ENCODE measurements around the gene CNTN4. TPM values are rescaled to one million over a fixed set of nuclear protein-coding genes. Genes with fewer than 3 reads are reported as not detected.

Gene CNTN4
- total RNA-seq, 3 donors from 2014 or later = 6.6 to 16.7 (median 16.7) TPM

- intact Hi-C loops (cut with DNase I; ENCODE audit: low total_unique reads) = no loop called here
These were observed 578.8 kb downstream of the CNTN4 start for GRCh38 chr3:2677501-2677900.

GRCh38 chr3:2680236-2680635 lies 581.6 kb downstream of the CNTN4 start:
- H3K4me1 ChIP-seq = no peaks in the 10 kb centered on the region
- H3K4me3 ChIP-seq = no peak overlapping the region
- H3K27me3 ChIP-seq = no peaks in the 10 kb centered on the region
- H3K9me3 ChIP-seq = no peaks in the 10 kb centered on the region
- TF ChIP-seq POLR2A (IDR thresholded peaks at IDR 0.05) = no peak
- TF ChIP-seq CTCF (IDR thresholded peaks at IDR 0.05) = no peak
- TF ChIP-seq POLR2AphosphoS5 (IDR thresholded peaks at IDR 0.05) = no peak
- intact Hi-C loops (cut with DNase I; ENCODE audit: low total_unique reads) = no loop called here
- no peak for DNase-seq (ENCODE audit: low spot score in 2 of 2)
- H3K36me3 ChIP-seq = no peaks in the 10 kb centered on the region
- H3K27ac ChIP-seq = no peak overlapping the region

More at GRCh38 chr3:2677501-2677900, 578.8 kb downstream of the CNTN4 start:
- Histone ChIP-seq H3K4me3 (no peak overlapping the region), H3K4me1 (no peaks in the 10 kb centered on the region), H3K36me3 (no peaks in the 10 kb centered on the region), H3K27ac (no peak overlapping the region), H3K9me3 (no peaks in the 10 kb centered on the region), H3K27me3 (no peaks in the 10 kb centered on the region)
- TF ChIP-seq CTCF (IDR thresholded peaks at IDR 0.05) (no peak), POLR2A (IDR thresholded peaks at IDR 0.05) (no peak), POLR2AphosphoS5 (IDR thresholded peaks at IDR 0.05) (no peak)
- DNase-seq (ENCODE audit: low spot score in 2 of 2) = no peak

- Histone ChIP-seq H3K9me3 (no peaks in the 10 kb centered on the region), H3K27me3 (no peaks in the 10 kb centered on the region), H3K4me3 (no peak overlapping the region), H3K36me3 (no peaks in the 10 kb centered on the region), H3K4me1 (no peaks in the 10 kb centered on the region), H3K27ac (no peak overlapping the region)
- no peak for TF ChIP-seq POLR2AphosphoS5 (IDR thresholded peaks at IDR 0.05)
- TF ChIP-seq POLR2A (IDR thresholded peaks at IDR 0.05) = no peak
- no peak for TF ChIP-seq CTCF (IDR thresholded peaks at IDR 0.05)
- intact Hi-C loops (cut with DNase I; ENCODE audit: low total_unique reads) = no loop called here
- no peak for DNase-seq (ENCODE audit: low spot score in 2 of 2)
These were observed 585.4 kb downstream of the CNTN4 start for GRCh38 chr3:2684046-2684445.

- intact Hi-C loops (cut with DNase I; ENCODE audit: low total_unique reads) = no loop called here
- Histone ChIP-seq H3K27ac (no peak overlapping the region), H3K4me1 (no peaks in the 10 kb centered on the region), H3K9me3 (no peaks in the 10 kb centered on the region), H3K27me3 (no peaks in the 10 kb centered on the region), H3K4me3 (no peak overlapping the region), H3K36me3 (no peaks in the 10 kb centered on the region)
- DNase-seq (ENCODE audit: low spot score in 2 of 2) = no peak
- TF ChIP-seq CTCF (IDR thresholded peaks at IDR 0.05) (no peak), POLR2AphosphoS5 (IDR thresholded peaks at IDR 0.05) (no peak), POLR2A (IDR thresholded peaks at IDR 0.05) (no peak)
These were observed 588.3 kb downstream of the CNTN4 start for GRCh38 chr3:2686816-2687502.

DNA sequence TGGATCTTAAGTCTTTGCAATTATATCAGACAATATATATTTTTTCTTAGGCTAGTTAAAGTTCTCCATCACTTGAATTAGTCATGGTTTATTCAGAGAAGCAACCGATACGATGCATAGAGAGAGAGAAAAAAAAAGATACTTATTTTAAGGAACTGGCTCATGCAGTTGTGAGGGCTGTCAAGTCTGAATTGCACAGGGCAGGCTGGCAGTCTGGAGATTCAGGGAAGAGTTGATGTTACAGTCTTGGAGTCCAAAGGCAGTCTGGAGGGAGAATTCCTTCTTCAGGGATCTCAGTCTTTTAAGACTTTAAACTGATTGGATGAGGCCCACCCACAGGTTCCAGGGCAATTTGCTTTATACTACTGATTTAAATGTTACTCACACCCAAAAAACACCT lies 598.9 kb downstream of the CNTN4 start:
- Histone ChIP-seq H3K4me1 (no peaks in the 10 kb centered on the region), H3K4me3 (no peak overlapping the region), H3K36me3 (no peaks in the 10 kb centered on the region), H3K27me3 (no peaks in the 10 kb centered on the region), H3K9me3 (no peaks in the 10 kb centered on the region), H3K27ac (no peak overlapping the region)
- intact Hi-C loops (cut with DNase I; ENCODE audit: low total_unique reads) = no loop called here
- TF ChIP-seq POLR2A (IDR thresholded peaks at IDR 0.05) (no peak), CTCF (IDR thresholded peaks at IDR 0.05) (no peak), POLR2AphosphoS5 (IDR thresholded peaks at IDR 0.05) (no peak)
- no peak for DNase-seq (ENCODE audit: low spot score in 2 of 2)

All from breast epithelium (tissue), 4 donors.